B cell (primary cell): ENCODE measurements around the gene CPLX1. TPM values are rescaled to one million over a fixed set of nuclear protein-coding genes. Genes with fewer than 3 reads are reported as not detected.

Experiments used
- ATAC-seq: fragments of 200-7000 bp; cut with Tn5 transposase; one replicate; pipeline ENCODE4 v1.10.0; 2021; ENCODE audit warnings: low read depth, mild to moderate bottlenecking, moderate number of reproducible peaks, moderate library complexity
- CTCF ChIA-PET: fragments of 350-600 bp; sonication (Branson Sonifier 250); formaldehyde crosslinking; loops from one replicate; lab custom pipeline; 2021; ENCODE audit warnings: antibody characterized with exemption, inconsistent platforms; lab: Charles Lee
- POLR2A ChIA-PET: fragments of 350-600 bp; sonication (Branson Sonifier 250); formaldehyde crosslinking; loops from one replicate; lab custom pipeline; 2021; ENCODE audit warnings: antibody characterized with exemption; lab: Charles Lee
- DNase-seq: peaks from one replicate; pipeline ENCODE4 v3.0.0; 2013
- H2AFZ ChIP-seq: 2 replicates; pipeline ENCODE4 v1.6.1; 2012; ENCODE audit warnings: mild to moderate bottlenecking, low read depth, low read length; ENCODE audit not compliant: insufficient read depth, poor library complexity, severe bottlenecking
- H3K27ac ChIP-seq, 2 donors: 1 replicate in 1 of 2; 2 replicates in 1 of 2; pipeline ENCODE4 v1.5.1; 2012 to 2013; ENCODE audit warnings: low read length in 2 of 2, mild to moderate bottlenecking in 2 of 2, moderate library complexity in 1 of 2
- H3K27me3 ChIP-seq, 4 experiments: fragments of 200-600 bp in 1 of 4; sonication (generic) in 1 of 4; replicated peaks in 1 of 4; 1 replicate in 2 of 4; 2 replicates in 2 of 4; pipeline versions ENCODE4 v1.6.1 to v1.7.0; 2013 to 2016; ENCODE audit warnings: low read length in 3 of 4, mild to moderate bottlenecking in 2 of 4, mixed read lengths in 1 of 4, moderate library complexity in 1 of 4; ENCODE audit not compliant: insufficient read depth in 4 of 4, control insufficient read depth in 3 of 4; ENCODE audit errors: control extremely low read depth in 1 of 4
- H3K36me3 ChIP-seq, 2 experiments: replicated peaks in 1 of 2; 1 replicate in 1 of 2; 2 replicates in 1 of 2; pipeline versions ENCODE4 v1.6.1 to v1.7.1; 2013; ENCODE audit warnings: low read length in 1 of 2; ENCODE audit not compliant: insufficient read depth in 2 of 2, control insufficient read depth in 1 of 2; ENCODE audit errors: control extremely low read depth in 1 of 2, extremely low read depth in 1 of 2
- H3K4me1 ChIP-seq, 2 donors: fragments of 200-600 bp in 1 of 2; sonication (generic) in 1 of 2; 1 replicate in 1 of 2; 2 replicates in 1 of 2; pipeline versions ENCODE4 v1.5.1 to v1.6.1; 2013 to 2017; ENCODE audit warnings: low read length in 2 of 2; ENCODE audit not compliant: control insufficient read depth in 2 of 2, insufficient read depth in 2 of 2
- H3K4me2 ChIP-seq: replicated peaks from 2 replicates; pipeline ENCODE3; 2012; ENCODE audit warnings: mild to moderate bottlenecking, low read depth, low read length; ENCODE audit not compliant: poor library complexity, severe bottlenecking
- H3K4me3 ChIP-seq, 5 experiments: fragments of 200-600 bp in 1 of 5; sonication (generic) in 1 of 5; 1 replicate in 3 of 5; 2 replicates in 2 of 5; pipeline versions ENCODE4 v1.5.1 to v1.7.0; 2011 to 2016; ENCODE audit warnings: low read length in 4 of 5, mild to moderate bottlenecking in 4 of 5, low read depth in 2 of 5, control low read depth in 1 of 5, moderate library complexity in 1 of 5; ENCODE audit not compliant: insufficient read depth in 1 of 5; ENCODE audit errors: control extremely low read depth in 1 of 5, extremely low read depth in 1 of 5
- H3K79me2 ChIP-seq: fragments of 200-600 bp; sonication (generic); one replicate; pipeline ENCODE4 v1.6.0; 2016; ENCODE audit warnings: low read length; ENCODE audit not compliant: control insufficient read depth, insufficient read depth
- H3K9ac ChIP-seq: fragments of 200-600 bp; sonication (generic); 2 replicates; pipeline ENCODE4 v1.6.1; 2017; ENCODE audit warnings: mild to moderate bottlenecking, low read length, moderate library complexity
- H3K9me3 ChIP-seq, 3 donors: one replicate each; pipeline versions ENCODE4 v1.6.1 to v1.7.1; 2013; ENCODE audit warnings: low read length in 2 of 3; ENCODE audit not compliant: control insufficient read depth in 2 of 3, insufficient read depth in 1 of 3; ENCODE audit errors: control extremely low read depth in 1 of 3
- H4K20me1 ChIP-seq: 2 replicates; pipeline ENCODE4 v1.6.0; 2012; ENCODE audit warnings: mild to moderate bottlenecking, low read length; ENCODE audit not compliant: insufficient read depth, control insufficient read depth, poor library complexity, severe bottlenecking
- H3K27ac Mint-ChIP-seq: one replicate; pipeline ENCODE4 v1.8.0; 2021; ENCODE audit warnings: mixed read lengths
- H3K27me3 Mint-ChIP-seq: one replicate; pipeline ENCODE4 v1.8.0; 2021; ENCODE audit warnings: mixed read lengths
- H3K4me1 Mint-ChIP-seq: one replicate; pipeline ENCODE4 v1.8.0; 2021; ENCODE audit warnings: mixed read lengths
- H3K4me3 Mint-ChIP-seq: one replicate; pipeline ENCODE4 v1.8.0; 2021; ENCODE audit warnings: mixed read lengths
- H3K9me3 Mint-ChIP-seq: one replicate; pipeline ENCODE4 v1.8.0; 2022; ENCODE audit warnings: mixed read lengths; ENCODE audit not compliant: insufficient read depth
- CTCF ChIP-seq: fragments of 200-600 bp; IDR thresholded peaks from one replicate; pipeline ENCODE4 v1.8.0; 2022; ENCODE audit warnings: antibody characterized with exemption, mild to moderate bottlenecking
- EZH2 ChIP-seq: IDR thresholded peaks from 2 replicates; pipeline ENCODE4 v1.6.1; 2012; ENCODE audit warnings: borderline replicate concordance, low read depth, mild to moderate bottlenecking, moderate library complexity, low read length; ENCODE audit not compliant: insufficient read depth, poor library complexity, severe bottlenecking
- WGBS: methylation state at CpG from one replicate; pipeline ENCODE4 v1.1.5; 2013; ENCODE audit warnings: missing lambda C conversion rate; ENCODE audit not compliant: insufficient coverage; 5-methylcytosine and 5-hydroxymethylcytosine counted together
- intact Hi-C: fragments of 100-400 bp; cut with micrococcal nuclease; formaldehyde crosslinking; loops from one replicate; pipeline ENCODE4 v1.10.0; 2022
- polyA plus RNA-seq: library from polyadenylated mRNA; depleted of rRNA; stranded (reverse); fragments of >200 nt; gene quantifications from 2 replicates; pipeline ENCODE4 v1.2.3, GENCODE V29; 2012
- total RNA-seq, 2 donors: library from RNA; stranded (reverse); fragments of 120-200 nt in 1 of 2; gene quantifications; 1 replicate in 1 of 2; 2 replicates in 1 of 2; pipeline versions ENCODE4 v1.2.3 to v1.2.4, GENCODE V29; 2013 to 2022

Gene CPLX1
- total and polyA plus RNA-seq, 2 donors (not counting 1 experiment from before 2014, with no cell fraction given), result not detected

DNA sequence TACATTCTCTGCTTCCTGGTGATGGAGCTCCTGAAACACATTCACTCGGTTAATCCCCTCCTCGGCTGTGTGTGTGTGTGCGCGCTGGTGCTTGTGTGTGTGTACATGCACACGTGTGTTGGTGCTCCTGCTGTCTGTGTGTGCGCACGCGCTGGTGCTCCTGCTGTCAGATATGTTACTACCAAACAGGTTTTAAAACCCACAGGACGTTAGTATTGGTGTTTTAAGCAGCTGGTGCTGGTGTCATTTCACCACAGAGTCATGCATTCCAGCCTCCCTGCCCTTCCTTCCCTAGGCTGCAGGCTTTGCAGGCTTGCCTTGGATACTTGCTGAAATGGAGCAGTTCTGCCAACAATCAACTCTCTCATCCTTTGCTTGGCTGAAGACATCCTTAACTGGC, 48.1 kb upstream of the CPLX1 start:
- intact Hi-C loops, result no loop called here
- Histone ChIP-seq H2AFZ (no peak overlapping the region), H3K27me3 (no peaks in the 10 kb centered on the region), H3K79me2 (no peaks in the 10 kb centered on the region), H3K4me2 (no peak overlapping the region), H3K36me3 (peaks cover 6 to 75% of the 10 kb centered on the region in 2 experiments), H4K20me1 (peaks cover 18% of the 10 kb centered on the region), H3K4me3 (no peak overlapping the region), H3K4me1 (no peaks in the 10 kb centered on the region), H3K9me3 (peaks cover 0 to 2% (median 0%) of the 10 kb centered on the region in 3 donors), H3K27ac (no peak overlapping the region), H3K9ac (no peak overlapping the region)
- ChIA-PET CTCF (interaction anchor here (1.5 kb wide), 1 partner anchor 113 kb away, joined by 3 read pairs; the partner anchor contains the start of gene IDUA), POLR2A (no interaction called here)
- DNase-seq (no peak), ATAC-seq (no peak)
- WGBS, result 97% methylated on average over 9 of the region's 9 CpGs
- Mint-ChIP-seq H3K4me1 (no peaks in the 10 kb centered on the region), H3K4me3 (no peak overlapping the region), H3K27me3 (no peaks in the 10 kb centered on the region), H3K9me3 (no peaks in the 10 kb centered on the region), H3K27ac (no peak overlapping the region)
- TF ChIP-seq CTCF, result no peak
- no peak for TF ChIP-seq EZH2

- Histone ChIP-seq H4K20me1 (peaks cover 32% of the 10 kb centered on the region), H3K27ac (no peak overlapping the region), H3K4me1 (no peaks in the 10 kb centered on the region), H2AFZ (no peak overlapping the region), H3K79me2 (no peaks in the 10 kb centered on the region), H3K9ac (no peak overlapping the region), H3K36me3 (peaks cover 1 to 76% of the 10 kb centered on the region in 2 experiments), H3K9me3 (peaks cover 0 to 2% (median 0%) of the 10 kb centered on the region in 3 donors), H3K4me2 (no peak overlapping the region), H3K27me3 (no peaks in the 10 kb centered on the region), H3K4me3 (no peak overlapping the region)
- POLR2A ChIA-PET, result no interaction called here
- intact Hi-C loops, result no loop called here
- ATAC-seq (no peak), DNase-seq (no peak)
- Mint-ChIP-seq H3K4me3 (no peak overlapping the region), H3K9me3 (no peaks in the 10 kb centered on the region), H3K27ac (no peak overlapping the region), H3K4me1 (no peaks in the 10 kb centered on the region), H3K27me3 (no peaks in the 10 kb centered on the region)
- 98% methylated on average over 42 of the region's 43 CpGs for WGBS
- CTCF ChIA-PET, result interaction anchor here (0.7 kb wide), 2 partner anchors 115 to 477 kb away, joined by 3 read pairs; partner anchors contain the start of gene IDUA
- no peak for TF ChIP-seq EZH2
- TF ChIP-seq CTCF, result no peak
These were observed 46.5 kb upstream of the CPLX1 start for GRCh38 chr4:872241-872981.
